ENCODE data around the gene ZNF124.

GRCh38 chr1:247182994-247183393 is 11.2 kb upstream of the ZNF124 start:
- TF ChIP-seq CTCF (IDR thresholded peaks at IDR 0.05) (no peak), POLR2A (IDR thresholded peaks at IDR 0.05) (no peak)
